ENCODE measurements around the gene EPDR1. TPM values are rescaled to one million over a fixed set of nuclear protein-coding genes. Genes with fewer than 3 reads are reported as not detected.

The EPDR1 gene
- total RNA-seq, 6 donors from 2014 or later: 57.2 to 107 (median 96.1) TPM

- peak in 1 of 2 donors; percentile 5 for DNase-seq
- Histone ChIP-seq H3K27me3 (no peaks in the 10 kb centered on the region), H3K4me3 (no peak overlapping the region), H3K9me3 (no peaks in the 10 kb centered on the region), H3K27ac (no peak overlapping the region), H3K4me1 (no peaks in the 10 kb centered on the region), H3K36me3 (no peaks in the 10 kb centered on the region)
- WGBS, 2 donors: 87 to 93% methylated on average over 5 of the region's 5 CpGs
- no peak for ATAC-seq (ENCODE audit: low FRiP score in 2 of 2)
- TF ChIP-seq POLR2AphosphoS5 (IDR thresholded peaks at IDR 0.05): no peak
- no peak for TF ChIP-seq POLR2A (IDR thresholded peaks at IDR 0.05)
- TF ChIP-seq CTCF (IDR thresholded peaks at IDR 0.05): no peak
- no peak for TF ChIP-seq EP300 (IDR thresholded peaks at IDR 0.05)
These were observed 40.8 kb downstream of the EPDR1 start for GRCh38 chr7:37961251-37961650.

GRCh38 chr7:37964196-37964595 is 43.8 kb downstream of the EPDR1 start:
- H3K27ac ChIP-seq: no peak overlapping the region
- DNase-seq: no peak
- no peaks in the 10 kb centered on the region for H3K27me3 ChIP-seq
- TF ChIP-seq CTCF (IDR thresholded peaks at IDR 0.05) (no peak), EP300 (IDR thresholded peaks at IDR 0.05) (no peak), POLR2A (IDR thresholded peaks at IDR 0.05) (no peak), POLR2AphosphoS5 (IDR thresholded peaks at IDR 0.05) (no peak)
- H3K4me3 ChIP-seq: no peak overlapping the region
- no peaks in the 10 kb centered on the region for H3K36me3 ChIP-seq
- no peaks in the 10 kb centered on the region for H3K9me3 ChIP-seq
- WGBS, 2 donors: 65 to 77% methylated on average over 5 of the region's 5 CpGs
- H3K4me1 ChIP-seq: no peaks in the 10 kb centered on the region
- no peak for ATAC-seq (ENCODE audit: low FRiP score in 2 of 2)

DNA sequence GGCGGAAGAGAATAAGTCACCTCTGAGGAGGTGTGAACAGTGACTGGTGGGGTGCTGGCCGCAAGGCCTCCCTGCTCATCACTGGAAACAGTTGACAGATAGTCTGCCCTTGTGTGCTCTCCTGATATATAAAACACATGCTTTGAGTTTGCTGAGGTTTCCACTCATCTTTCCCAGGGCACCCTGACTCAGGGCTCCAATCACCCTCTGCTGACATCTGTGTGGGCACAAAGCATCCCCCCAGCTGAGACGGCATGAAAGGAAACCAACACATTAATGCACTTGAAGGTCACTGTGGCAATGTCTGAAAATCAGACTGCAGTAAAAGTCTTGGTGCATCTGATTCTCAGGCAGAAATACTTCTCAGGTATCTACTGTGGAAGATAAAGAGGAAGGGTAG is 49.8 kb downstream of the EPDR1 start:
- Histone ChIP-seq H3K4me3 (no peak overlapping the region), H3K36me3 (no peaks in the 10 kb centered on the region), H3K4me1 (no peaks in the 10 kb centered on the region), H3K9me3 (no peaks in the 10 kb centered on the region), H3K27ac (no peak overlapping the region), H3K27me3 (no peaks in the 10 kb centered on the region)
- ATAC-seq (ENCODE audit: low FRiP score in 2 of 2): no peak
- TF ChIP-seq EP300 (IDR thresholded peaks at IDR 0.05) (no peak), POLR2A (IDR thresholded peaks at IDR 0.05) (no peak), CTCF (IDR thresholded peaks at IDR 0.05) (no peak), POLR2AphosphoS5 (IDR thresholded peaks at IDR 0.05) (no peak)
- no peak for DNase-seq
- WGBS, 2 donors: 79 to 83% methylated on average over 3 of the region's 3 CpGs

- H3K4me1 ChIP-seq: no peaks in the 10 kb centered on the region
- H3K27me3 ChIP-seq: no peaks in the 10 kb centered on the region
- no peak overlapping the region for H3K4me3 ChIP-seq
- H3K27ac ChIP-seq: no peak overlapping the region
- WGBS, 2 donors: 91% methylated on average over 4 of the region's 4 CpGs
- ATAC-seq (ENCODE audit: low FRiP score in 2 of 2) (no peak), DNase-seq (no peak)
- no peaks in the 10 kb centered on the region for H3K9me3 ChIP-seq
- TF ChIP-seq CTCF (IDR thresholded peaks at IDR 0.05): no peak
- no peaks in the 10 kb centered on the region for H3K36me3 ChIP-seq
These were observed 51.1 kb downstream of the EPDR1 start for GRCh38 chr7:37971491-37971890.

GRCh38 chr7:37973915-37974314 is 53.5 kb downstream of the EPDR1 start:
- H3K27me3 ChIP-seq: no peaks in the 10 kb centered on the region
- ATAC-seq (ENCODE audit: low FRiP score in 2 of 2): no peak

More at GRCh38 chr7:37973915-37974314, 53.5 kb downstream of the EPDR1 start:
- TF ChIP-seq POLR2AphosphoS5 (IDR thresholded peaks at IDR 0.05) (no peak), POLR2A (IDR thresholded peaks at IDR 0.05) (no peak), EP300 (IDR thresholded peaks at IDR 0.05) (no peak), CTCF (IDR thresholded peaks at IDR 0.05) (no peak)
- 0 to 4% methylated on average over 1 of the region's 1 CpG for WGBS, 2 donors
- H3K9me3 ChIP-seq: no peaks in the 10 kb centered on the region
- no peak for DNase-seq
- H3K36me3 ChIP-seq: no peaks in the 10 kb centered on the region
- H3K27ac ChIP-seq: no peak overlapping the region
- no peaks in the 10 kb centered on the region for H3K4me1 ChIP-seq
- H3K4me3 ChIP-seq: no peak overlapping the region
